ENCODE measurements around the gene UQCC2.

UQCC2 gene

GRCh38 chr6:33731751-33732282 lies 20.3 kb upstream of the UQCC2 start:
- Histone ChIP-seq H3K4me3 (replicated peaks; ENCODE audit: insufficient read depth, low read length) (no peak overlapping the region), H3K27ac (replicated peaks) (no peak overlapping the region), H3K27me3 (ENCODE audit: insufficient read depth, poor library complexity, severe bottlenecking) (no peaks in the 10 kb centered on the region)
- no peak for TF ChIP-seq CTCF (IDR thresholded peaks at IDR 0.05; ENCODE audit: insufficient read depth, low read length)
- no peak for TF ChIP-seq GABPA (IDR thresholded peaks at IDR 0.05; ENCODE audit: low read depth)
- TF ChIP-seq SPI1 (IDR thresholded peaks at IDR 0.05; ENCODE audit: borderline replicate concordance, low read depth): no peak
- TF ChIP-seq POLR2AphosphoS5 (IDR thresholded peaks at IDR 0.05; ENCODE audit: low read depth): no peak
- TF ChIP-seq REST (IDR thresholded peaks at IDR 0.05; ENCODE audit: insufficient replicate concordance, low read depth): no peak
- no peak for DNase-seq (ENCODE audit: low read depth in 1 of 2, low spot score in 1 of 2)

DNA sequence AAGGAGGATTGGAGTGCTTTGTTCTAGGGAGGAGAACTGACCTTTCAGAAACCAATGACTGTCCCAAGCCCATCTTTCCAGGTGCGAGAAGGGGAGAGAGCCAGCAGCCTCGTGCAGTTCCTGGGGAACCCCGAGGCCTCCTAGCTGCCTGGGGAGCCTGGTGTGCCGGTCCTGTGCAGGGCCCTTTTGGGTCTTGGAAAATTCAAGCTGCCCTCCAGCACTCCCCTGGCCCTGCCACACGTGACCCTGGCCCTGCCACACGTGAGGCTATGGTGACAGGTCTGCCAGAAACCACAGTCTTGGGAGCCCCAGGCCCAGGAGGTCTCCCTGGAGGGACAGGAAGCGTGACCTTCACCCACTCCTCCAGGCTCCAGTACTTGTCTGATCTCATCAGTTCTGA lies 19.5 kb upstream of the UQCC2 start:
- DNase-seq (ENCODE audit: low read depth in 1 of 2, low spot score in 1 of 2): no peak
- no peak overlapping the region for H3K27ac ChIP-seq (replicated peaks)
- TF ChIP-seq POLR2AphosphoS5 (IDR thresholded peaks at IDR 0.05; ENCODE audit: low read depth) (no peak), SPI1 (IDR thresholded peaks at IDR 0.05; ENCODE audit: borderline replicate concordance, low read depth) (no peak), CTCF (IDR thresholded peaks at IDR 0.05; ENCODE audit: insufficient read depth, low read length) (no peak), GABPA (IDR thresholded peaks at IDR 0.05; ENCODE audit: low read depth) (no peak), REST (IDR thresholded peaks at IDR 0.05; ENCODE audit: insufficient replicate concordance, low read depth) (no peak)
- H3K4me3 ChIP-seq (replicated peaks; ENCODE audit: insufficient read depth, low read length): no peak overlapping the region
- H3K27me3 ChIP-seq (ENCODE audit: insufficient read depth, poor library complexity, severe bottlenecking): no peaks in the 10 kb centered on the region

GRCh38 chr6:33730611-33731010 lies 19.1 kb upstream of the UQCC2 start:
- DNase-seq (ENCODE audit: low read depth in 1 of 2, low spot score in 1 of 2): no peak
- Histone ChIP-seq H3K27ac (replicated peaks) (no peak overlapping the region), H3K4me3 (replicated peaks; ENCODE audit: insufficient read depth, low read length) (no peak overlapping the region), H3K27me3 (ENCODE audit: insufficient read depth, poor library complexity, severe bottlenecking) (no peaks in the 10 kb centered on the region)
- TF ChIP-seq CTCF (IDR thresholded peaks at IDR 0.05; ENCODE audit: insufficient read depth, low read length) (no peak), REST (IDR thresholded peaks at IDR 0.05; ENCODE audit: insufficient replicate concordance, low read depth) (no peak), SPI1 (IDR thresholded peaks at IDR 0.05; ENCODE audit: borderline replicate concordance, low read depth) (no peak), GABPA (IDR thresholded peaks at IDR 0.05; ENCODE audit: low read depth) (no peak), POLR2AphosphoS5 (IDR thresholded peaks at IDR 0.05; ENCODE audit: low read depth) (no peak)

All from HL-60 (cell line).